Measurements from ENCODE around the gene RASGEF1C.

The RASGEF1C gene

DNA sequence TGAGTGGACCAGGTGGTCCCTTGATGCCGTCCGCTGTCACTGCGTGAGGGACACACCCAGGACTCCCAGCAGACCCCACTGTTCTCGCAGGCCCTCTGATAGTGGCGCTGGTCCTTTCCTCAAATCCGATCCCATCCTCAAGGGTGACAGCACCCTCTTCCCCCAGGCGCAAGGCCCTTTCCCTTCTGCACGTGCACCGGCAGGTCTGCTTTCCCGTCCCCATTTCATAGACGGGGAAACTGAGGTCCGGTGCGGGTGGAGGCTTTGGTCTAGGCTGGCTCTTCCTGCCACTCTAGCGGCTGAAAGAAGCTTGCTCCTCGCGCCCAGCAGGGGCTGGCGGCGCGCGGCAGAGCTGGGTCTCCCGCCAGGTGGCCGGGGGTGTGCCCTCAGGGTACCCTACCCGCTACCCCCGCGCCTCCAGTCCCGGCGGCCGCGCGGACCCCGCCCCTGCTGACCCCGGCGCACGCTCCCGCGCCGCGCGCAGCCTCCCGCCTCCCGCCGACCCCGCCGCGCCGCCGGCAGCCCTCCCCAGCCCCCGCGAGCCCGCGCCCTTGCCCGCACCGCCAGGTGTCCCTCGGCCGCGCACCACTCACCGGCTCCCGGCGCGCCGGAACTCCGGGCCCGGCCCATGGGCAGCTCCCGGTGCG is 453 bp downstream of the RASGEF1C start:
- H3K4me3 Mint-ChIP-seq, result peak overlapping the region; percentile 66 to 79 (median 68)
- H3K27ac Mint-ChIP-seq, result no peak overlapping the region
- no peaks in the 10 kb centered on the region for H3K36me3 Mint-ChIP-seq (ENCODE audit: low read depth)
- H3K27me3 Mint-ChIP-seq (ENCODE audit: low read depth), result peaks cover 26% of the 10 kb centered on the region
- TF ChIP-seq, protein P1, sequence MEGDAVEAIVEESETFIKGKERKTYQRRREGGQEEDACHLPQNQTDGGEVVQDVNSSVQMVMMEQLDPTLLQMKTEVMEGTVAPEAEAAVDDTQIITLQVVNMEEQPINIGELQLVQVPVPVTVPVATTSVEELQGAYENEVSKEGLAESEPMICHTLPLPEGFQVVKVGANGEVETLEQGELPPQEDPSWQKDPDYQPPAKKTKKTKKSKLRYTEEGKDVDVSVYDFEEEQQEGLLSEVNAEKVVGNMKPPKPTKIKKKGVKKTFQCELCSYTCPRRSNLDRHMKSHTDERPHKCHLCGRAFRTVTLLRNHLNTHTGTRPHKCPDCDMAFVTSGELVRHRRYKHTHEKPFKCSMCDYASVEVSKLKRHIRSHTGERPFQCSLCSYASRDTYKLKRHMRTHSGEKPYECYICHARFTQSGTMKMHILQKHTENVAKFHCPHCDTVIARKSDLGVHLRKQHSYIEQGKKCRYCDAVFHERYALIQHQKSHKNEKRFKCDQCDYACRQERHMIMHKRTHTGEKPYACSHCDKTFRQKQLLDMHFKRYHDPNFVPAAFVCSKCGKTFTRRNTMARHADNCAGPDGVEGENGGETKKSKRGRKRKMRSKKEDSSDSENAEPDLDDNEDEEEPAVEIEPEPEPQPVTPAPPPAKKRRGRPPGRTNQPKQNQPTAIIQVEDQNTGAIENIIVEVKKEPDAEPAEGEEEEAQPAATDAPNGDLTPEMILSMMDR (IDR thresholded peaks at IDR 0.05; ENCODE audit: unreplicated experiment in 3 of 3), result peak in 1 of 3 experiments; percentile 22
- peaks cover 4% of the 10 kb centered on the region for H3K4me1 Mint-ChIP-seq
- H3K9me3 Mint-ChIP-seq, result no peaks in the 10 kb centered on the region

- TF ChIP-seq, protein P1 (IDR thresholded peaks at IDR 0.05; ENCODE audit: unreplicated experiment in 3 of 3), result no peak
- H3K4me1 Mint-ChIP-seq, result peaks cover 4% of the 10 kb centered on the region
- no peaks in the 10 kb centered on the region for H3K9me3 Mint-ChIP-seq
- H3K27me3 Mint-ChIP-seq (ENCODE audit: low read depth), result peaks cover 31% of the 10 kb centered on the region
- no peaks in the 10 kb centered on the region for H3K36me3 Mint-ChIP-seq (ENCODE audit: low read depth)
- H3K27ac Mint-ChIP-seq, result no peak overlapping the region
- peak overlapping the region; percentile 66 to 79 (median 68) for H3K4me3 Mint-ChIP-seq
These were observed 975 bp downstream of the RASGEF1C start for GRCh38 chr5:180208038-180208434.

DNA sequence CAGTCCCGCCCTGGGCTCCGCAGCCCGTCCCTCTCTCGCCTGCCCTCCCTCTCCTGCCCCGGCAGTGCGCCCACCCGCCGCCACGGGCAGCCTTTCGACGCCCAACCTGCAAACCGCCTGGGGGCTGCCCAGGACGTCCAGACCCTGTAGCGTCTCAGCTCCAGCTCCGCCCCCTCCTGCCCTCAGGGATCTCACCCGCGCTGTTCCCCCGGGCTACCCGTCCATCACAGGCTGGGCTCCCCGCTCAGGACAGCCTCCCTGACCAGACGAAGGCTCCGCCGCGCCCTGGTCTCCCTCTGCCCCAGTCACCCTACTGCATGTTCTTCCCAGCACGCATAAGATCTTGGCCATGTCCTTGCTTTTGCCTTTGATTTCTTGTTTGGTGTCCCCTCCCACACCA is 1.4 kb downstream of the RASGEF1C start:
- peak overlapping the region; percentile 18 to 79 (median 41) for H3K4me3 Mint-ChIP-seq
- H3K27ac Mint-ChIP-seq, result no peak overlapping the region
- no peaks in the 10 kb centered on the region for H3K9me3 Mint-ChIP-seq
- H3K36me3 Mint-ChIP-seq (ENCODE audit: low read depth), result no peaks in the 10 kb centered on the region
- peaks cover 4% of the 10 kb centered on the region for H3K4me1 Mint-ChIP-seq
- peaks cover 34% of the 10 kb centered on the region for H3K27me3 Mint-ChIP-seq (ENCODE audit: low read depth)
- TF ChIP-seq, protein P1 (IDR thresholded peaks at IDR 0.05; ENCODE audit: unreplicated experiment in 3 of 3), result no peak

- H3K27me3 Mint-ChIP-seq (ENCODE audit: low read depth), result peaks cover 34% of the 10 kb centered on the region
- H3K27ac Mint-ChIP-seq, result no peak overlapping the region
- H3K36me3 Mint-ChIP-seq (ENCODE audit: low read depth), result no peaks in the 10 kb centered on the region
- H3K4me3 Mint-ChIP-seq, result peak overlapping the region; percentile 54 to 77 (median 75)
- TF ChIP-seq, protein P1 (IDR thresholded peaks at IDR 0.05; ENCODE audit: unreplicated experiment in 3 of 3), result no peak
- peaks cover 4% of the 10 kb centered on the region for H3K4me1 Mint-ChIP-seq
- H3K9me3 Mint-ChIP-seq, result no peaks in the 10 kb centered on the region
These were observed 2.0 kb downstream of the RASGEF1C start for GRCh38 chr5:180206993-180207392.

DNA sequence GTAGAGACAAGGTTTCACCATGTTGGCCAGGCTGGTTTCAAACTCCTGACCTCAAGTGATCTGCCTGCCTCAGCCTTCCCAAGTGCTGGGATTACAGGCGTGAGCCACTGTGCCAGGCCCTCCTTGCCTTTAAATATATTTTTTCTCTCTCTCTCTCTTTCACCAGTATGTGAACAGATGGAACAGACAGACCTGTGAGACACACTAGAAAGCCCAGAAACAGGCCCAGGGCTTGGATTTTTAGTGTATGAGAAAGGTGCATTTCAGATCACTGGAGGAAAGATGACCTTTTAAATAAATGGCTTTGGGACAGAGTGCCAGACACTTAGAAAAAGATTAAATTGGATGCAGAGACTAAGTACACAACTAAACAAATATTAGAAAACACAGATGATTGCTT is 3.1 kb downstream of the RASGEF1C start:
- peaks cover 34% of the 10 kb centered on the region for H3K27me3 Mint-ChIP-seq (ENCODE audit: low read depth)
- no peak overlapping the region for H3K4me3 Mint-ChIP-seq
- no peaks in the 10 kb centered on the region for H3K9me3 Mint-ChIP-seq
- TF ChIP-seq, protein P1 (IDR thresholded peaks at IDR 0.05; ENCODE audit: unreplicated experiment in 3 of 3), result no peak
- no peak overlapping the region for H3K27ac Mint-ChIP-seq
- H3K4me1 Mint-ChIP-seq, result peaks cover 4% of the 10 kb centered on the region
- H3K36me3 Mint-ChIP-seq (ENCODE audit: low read depth), result no peaks in the 10 kb centered on the region

DNA sequence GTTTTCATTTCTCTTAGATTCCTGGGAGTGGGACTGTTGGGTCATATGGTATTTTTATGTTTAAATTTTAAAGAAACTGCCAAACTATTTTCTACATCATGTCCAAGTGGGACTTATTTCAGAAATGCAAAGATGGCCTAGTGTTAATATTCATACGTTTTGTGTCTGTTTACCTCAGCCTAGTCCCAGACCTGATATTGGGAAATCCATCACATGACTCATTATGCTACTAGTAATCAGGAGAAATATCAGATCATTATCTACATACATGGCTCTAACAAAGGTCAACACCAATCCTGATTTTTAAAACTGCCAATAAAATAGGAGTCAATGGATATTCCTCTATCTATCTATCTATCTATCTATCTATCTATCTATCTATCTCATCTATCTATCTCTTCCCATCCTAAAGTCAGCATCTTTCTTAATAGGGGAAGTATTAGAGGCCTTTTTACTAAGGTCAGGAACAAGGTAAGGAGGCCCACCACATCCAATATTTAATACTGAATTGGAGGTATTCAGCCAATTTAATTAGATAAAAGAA is 4.7 kb downstream of the RASGEF1C start:
- H3K4me1 Mint-ChIP-seq, result peaks cover 4% of the 10 kb centered on the region
- TF ChIP-seq, protein P1 (IDR thresholded peaks at IDR 0.05; ENCODE audit: unreplicated experiment in 3 of 3), result no peak
- no peaks in the 10 kb centered on the region for H3K36me3 Mint-ChIP-seq (ENCODE audit: low read depth)
- H3K4me3 Mint-ChIP-seq, result no peak overlapping the region
- no peaks in the 10 kb centered on the region for H3K9me3 Mint-ChIP-seq
- no peak overlapping the region for H3K27ac Mint-ChIP-seq
- peaks cover 27% of the 10 kb centered on the region for H3K27me3 Mint-ChIP-seq (ENCODE audit: low read depth)
